HG03025 (cell line): ENCODE results near the gene DNAH17.

Experiments
- ATAC-seq: cut with Tn5 transposase; IDR thresholded peaks from one replicate; pipeline ENCODE4 v1.9.1; 2021; ENCODE audit warnings: mild to moderate bottlenecking, moderate library complexity; ENCODE audit not compliant: unreplicated experiment, low FRiP score

Gene DNAH17

GRCh38 chr17:78555746-78556401 lies 21.3 kb downstream of the DNAH17 start:
- no peak for ATAC-seq

- no peak for ATAC-seq
These were observed 26.7 kb downstream of the DNAH17 start for GRCh38 chr17:78550464-78550863.

- ATAC-seq = no peak
These were observed 28.5 kb downstream of the DNAH17 start for GRCh38 chr17:78548725-78549124.

GRCh38 chr17:78547035-78547434 lies 30.2 kb downstream of the DNAH17 start:
- no peak for ATAC-seq

GRCh38 chr17:78546476-78546875 lies 30.7 kb downstream of the DNAH17 start:
- ATAC-seq = no peak

GRCh38 chr17:78544881-78545755 lies 32.1 kb downstream of the DNAH17 start:
- no peak for ATAC-seq

- ATAC-seq = no peak
These were observed 35.5 kb downstream of the DNAH17 start for GRCh38 chr17:78541488-78542206.

GRCh38 chr17:78539781-78540180 lies 37.4 kb downstream of the DNAH17 start:
- no peak for ATAC-seq

GRCh38 chr17:78538033-78538776 lies 39.0 kb downstream of the DNAH17 start:
- ATAC-seq = no peak

GRCh38 chr17:78537217-78537860 lies 39.9 kb downstream of the DNAH17 start:
- no peak for ATAC-seq

- ATAC-seq = no peak
These were observed 41.7 kb downstream of the DNAH17 start for GRCh38 chr17:78535273-78536197.

- ATAC-seq = no peak
These were observed 42.5 kb downstream of the DNAH17 start for GRCh38 chr17:78534492-78535272.

- ATAC-seq = no peak
These were observed 44.1 kb downstream of the DNAH17 start for GRCh38 chr17:78532922-78533640.

GRCh38 chr17:78532311-78532710 lies 44.9 kb downstream of the DNAH17 start:
- no peak for ATAC-seq

GRCh38 chr17:78530675-78531074 lies 46.5 kb downstream of the DNAH17 start:
- no peak for ATAC-seq

GRCh38 chr17:78529871-78530670 lies 47.1 kb downstream of the DNAH17 start:
- ATAC-seq = no peak

GRCh38 chr17:78529251-78529650 lies 47.9 kb downstream of the DNAH17 start:
- ATAC-seq = no peak
